Measurements from ENCODE around the gene VSTM4.

DNA sequence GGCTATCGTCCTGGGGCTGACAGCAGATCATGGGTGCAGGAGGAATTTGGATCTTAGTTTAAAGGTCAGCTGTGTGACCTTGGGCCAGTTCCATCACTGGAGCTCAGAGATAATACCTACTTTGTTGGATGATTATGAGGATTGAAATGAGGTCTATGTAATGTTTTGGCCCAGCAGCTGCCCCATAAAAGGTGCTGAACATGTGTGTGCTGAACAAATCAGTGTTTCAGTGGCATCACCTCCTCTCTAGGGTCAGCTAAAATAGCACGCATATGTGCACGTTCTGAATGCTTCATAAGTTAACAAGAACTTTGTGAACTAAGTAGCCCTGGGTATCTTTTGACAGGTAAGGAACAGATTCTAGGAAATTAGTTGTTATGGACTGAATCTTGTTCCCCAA lies 90.8 kb downstream of the VSTM4 start:
- TF ChIP-seq CTCF (conservative IDR thresholded peaks at IDR 0.05; ENCODE audit: low read depth in 2 of 2) (no peak), REST (IDR thresholded peaks at IDR 0.05; ENCODE audit: unreplicated experiment) (no peak), POLR2AphosphoS5 (IDR thresholded peaks at IDR 0.05; ENCODE audit: low read depth) (no peak), ZNF331 (CRISPR knock-in tag; IDR thresholded peaks at IDR 0.05; ENCODE audit: low read depth) (no peak), EZH2 (IDR thresholded peaks at IDR 0.05; ENCODE audit: low read depth, unreplicated experiment) (no peak), CREB1 (CRISPR knock-in tag; IDR thresholded peaks at IDR 0.05; ENCODE audit: low read depth) (no peak), EZH2phosphoT487 (IDR thresholded peaks at IDR 0.05; ENCODE audit: unreplicated experiment) (no peak), NANOG (IDR thresholded peaks at IDR 0.05; ENCODE audit: borderline replicate concordance) (no peak), JUNB (IDR thresholded peaks at IDR 0.05; ENCODE audit: unreplicated experiment) (no peak), ZNF114 (CRISPR knock-in tag; IDR thresholded peaks at IDR 0.05) (no peak)

All from GM23338 (cell line).